DMS53 treated with DMSO at 0.1 percent for 48 hours (cell line): ENCODE data around the gene TMC8.
"Not testable (repeated sequence)": the region's sequence is repeated elsewhere in the genome, so short reads cannot be mapped to it uniquely, and the experiment has no call there.

Source experiments
- DNase-seq: peaks from one replicate; lab custom pipeline; 2025; ENCODE audit not compliant: unreplicated experiment; lab: John Stamatoyannopoulos, UW

Gene TMC8

GRCh38 chr17:78130437-78131101 lies at the start of gene TMC8:
TMC8 (plus strand) TSS chr17:78130771; CDS start chr17:78131589, 818 bp downstream.
- no peak for DNase-seq

GRCh38 chr17:78081551-78081950 lies 49.0 kb upstream of the TMC8 start:
- DNase-seq, result no peak

- not testable (repeated sequence) for DNase-seq
Observed at GRCh38 chr17:78082355-78082872, 48.2 kb upstream of the TMC8 start.

GRCh38 chr17:78082988-78083387 lies 47.6 kb upstream of the TMC8 start:
- DNase-seq, result no peak

GRCh38 chr17:78086740-78087139 lies 43.8 kb upstream of the TMC8 start:
- no peak for DNase-seq

- no peak for DNase-seq
Observed at GRCh38 chr17:78088529-78088928, 42.0 kb upstream of the TMC8 start.

- DNase-seq, result no peak
Observed at GRCh38 chr17:78089576-78090281, 40.8 kb upstream of the TMC8 start.

- no peak for DNase-seq
Observed at GRCh38 chr17:78092794-78093324, 37.7 kb upstream of the TMC8 start.

GRCh38 chr17:78095035-78095434 lies 35.5 kb upstream of the TMC8 start:
- DNase-seq, result no peak

GRCh38 chr17:78096093-78096492 lies 34.5 kb upstream of the TMC8 start:
- DNase-seq, result no peak

- no peak for DNase-seq
Observed at GRCh38 chr17:78101112-78101511, 29.5 kb upstream of the TMC8 start.

GRCh38 chr17:78101542-78101941 lies 29.0 kb upstream of the TMC8 start:
- no peak for DNase-seq

GRCh38 chr17:78103311-78103710 lies 27.3 kb upstream of the TMC8 start:
- DNase-seq, result no peak

GRCh38 chr17:78104540-78104941 lies 26.0 kb upstream of the TMC8 start:
- DNase-seq, result no peak

GRCh38 chr17:78105101-78105500 lies 25.5 kb upstream of the TMC8 start:
- no peak for DNase-seq

- DNase-seq, result peak; percentile 46
Observed at GRCh38 chr17:78105551-78105950, 25.0 kb upstream of the TMC8 start.

- DNase-seq, result no peak
Observed at GRCh38 chr17:78106211-78106610, 24.4 kb upstream of the TMC8 start.

- no peak for DNase-seq
Observed at GRCh38 chr17:78107457-78107856, 23.1 kb upstream of the TMC8 start.

- no peak for DNase-seq
Observed at GRCh38 chr17:78107976-78108725, 22.4 kb upstream of the TMC8 start.

- DNase-seq, result no peak
Observed at GRCh38 chr17:78108726-78109488, 21.7 kb upstream of the TMC8 start.

- DNase-seq, result no peak
Observed at GRCh38 chr17:78109489-78109761, 21.1 kb upstream of the TMC8 start.
